G401.6 (cell line): ENCODE results near the gene KIF1A.

Source experiments
- FAIRE-seq: peaks from 2 replicates; lab custom pipeline; 2012; peaks lifted over from hg19 to GRCh38; lab: Jason Lieb, UNC

The KIF1A gene

DNA sequence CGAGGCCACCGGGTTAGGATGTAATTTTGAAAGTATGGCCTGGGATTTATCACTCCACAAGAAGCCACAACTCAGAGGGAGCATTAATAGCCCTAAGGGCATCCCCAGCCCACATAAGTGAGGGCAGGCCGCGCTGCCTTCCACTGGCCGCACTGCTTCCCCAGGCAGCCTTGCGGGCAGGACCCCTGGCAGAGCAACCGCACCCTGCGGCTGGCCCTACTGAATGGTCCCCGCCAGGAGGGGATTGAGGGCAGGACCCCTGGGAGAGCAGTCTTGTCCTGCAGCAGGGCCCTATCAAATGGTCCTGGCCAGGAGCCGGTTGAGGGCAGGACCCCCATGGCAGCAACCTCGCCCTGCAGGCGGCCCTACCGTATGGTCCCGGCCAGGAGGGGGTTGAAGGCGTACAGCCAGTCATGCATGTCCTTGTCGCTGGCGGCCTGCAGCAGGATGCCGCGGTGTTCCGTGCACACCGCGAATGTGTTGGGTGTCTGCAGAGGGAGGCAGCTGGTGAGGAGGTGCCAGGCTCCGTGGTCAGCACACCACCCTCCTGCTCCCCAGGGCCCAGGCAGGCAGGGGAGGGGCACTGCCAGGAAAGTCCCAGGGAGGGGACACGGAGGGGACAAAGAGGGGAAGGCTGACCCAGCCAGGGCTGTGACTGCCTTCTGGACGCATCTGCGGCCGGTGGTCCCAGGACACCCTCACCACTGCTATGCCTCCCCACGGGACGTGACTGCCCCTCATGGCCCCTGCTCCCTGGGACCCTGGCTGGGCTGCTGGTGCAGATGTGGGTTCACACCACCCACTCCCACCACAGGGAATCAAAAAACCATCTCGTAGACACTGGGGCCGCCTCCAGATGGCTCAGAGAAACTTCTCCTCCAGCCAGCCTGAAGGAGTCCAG, 102.1 kb downstream of the KIF1A start:
- no peak for FAIRE-seq

DNA sequence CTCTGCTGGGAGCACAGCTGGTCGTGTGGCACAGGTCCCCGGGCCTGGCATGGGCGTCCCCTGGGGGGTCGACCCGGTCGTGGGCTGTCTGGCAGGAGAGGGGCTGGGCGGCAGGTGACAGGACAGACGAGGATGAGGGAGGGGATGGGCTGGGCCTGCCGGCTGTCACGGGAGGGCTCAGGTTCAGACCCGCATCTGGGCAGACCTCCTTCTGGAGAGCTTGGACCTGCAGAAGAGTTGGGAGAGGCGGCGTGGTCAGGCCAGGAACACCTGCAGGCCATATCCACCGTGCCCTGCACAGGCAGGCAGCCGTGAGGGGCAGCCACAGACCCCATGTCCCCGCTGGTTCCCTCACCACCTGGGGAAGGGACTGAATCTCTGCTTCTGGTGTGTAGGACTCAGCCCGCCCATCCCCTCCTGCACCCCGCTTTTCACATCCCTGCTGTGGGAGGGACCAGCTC, 102.8 kb downstream of the KIF1A start:
- FAIRE-seq: no peak

DNA sequence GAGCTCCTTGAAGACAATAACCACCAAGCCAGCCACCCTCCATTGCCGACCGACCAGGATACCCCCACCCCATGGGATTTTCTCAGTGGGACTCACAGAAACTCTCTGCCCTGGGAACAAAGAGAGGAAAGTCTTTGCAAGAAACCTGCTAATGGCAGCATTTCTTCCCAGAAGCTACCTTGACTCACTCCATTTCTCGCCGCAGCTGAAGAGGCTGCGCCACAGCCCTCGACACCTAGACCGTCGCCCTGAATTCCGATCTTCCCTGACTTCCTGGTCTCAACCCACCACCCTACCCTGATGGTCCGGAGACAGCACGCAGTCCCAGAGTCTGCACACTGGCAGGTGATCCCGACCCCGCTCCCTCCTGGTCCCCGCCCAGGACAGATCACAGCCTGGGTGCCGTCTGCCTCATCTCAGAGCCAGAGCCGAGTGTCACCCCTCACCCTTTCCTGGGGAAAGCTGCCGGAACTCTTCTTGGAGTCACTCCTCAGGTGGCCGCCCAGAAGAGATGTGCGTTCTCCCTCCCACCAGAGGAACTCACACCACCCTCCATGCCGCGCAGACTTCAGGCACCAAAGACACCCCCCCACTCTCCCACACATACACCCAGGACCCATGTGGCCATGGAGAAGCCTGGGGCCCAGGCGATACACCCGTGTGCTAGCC, 103.8 kb downstream of the KIF1A start:
- no peak for FAIRE-seq

DNA sequence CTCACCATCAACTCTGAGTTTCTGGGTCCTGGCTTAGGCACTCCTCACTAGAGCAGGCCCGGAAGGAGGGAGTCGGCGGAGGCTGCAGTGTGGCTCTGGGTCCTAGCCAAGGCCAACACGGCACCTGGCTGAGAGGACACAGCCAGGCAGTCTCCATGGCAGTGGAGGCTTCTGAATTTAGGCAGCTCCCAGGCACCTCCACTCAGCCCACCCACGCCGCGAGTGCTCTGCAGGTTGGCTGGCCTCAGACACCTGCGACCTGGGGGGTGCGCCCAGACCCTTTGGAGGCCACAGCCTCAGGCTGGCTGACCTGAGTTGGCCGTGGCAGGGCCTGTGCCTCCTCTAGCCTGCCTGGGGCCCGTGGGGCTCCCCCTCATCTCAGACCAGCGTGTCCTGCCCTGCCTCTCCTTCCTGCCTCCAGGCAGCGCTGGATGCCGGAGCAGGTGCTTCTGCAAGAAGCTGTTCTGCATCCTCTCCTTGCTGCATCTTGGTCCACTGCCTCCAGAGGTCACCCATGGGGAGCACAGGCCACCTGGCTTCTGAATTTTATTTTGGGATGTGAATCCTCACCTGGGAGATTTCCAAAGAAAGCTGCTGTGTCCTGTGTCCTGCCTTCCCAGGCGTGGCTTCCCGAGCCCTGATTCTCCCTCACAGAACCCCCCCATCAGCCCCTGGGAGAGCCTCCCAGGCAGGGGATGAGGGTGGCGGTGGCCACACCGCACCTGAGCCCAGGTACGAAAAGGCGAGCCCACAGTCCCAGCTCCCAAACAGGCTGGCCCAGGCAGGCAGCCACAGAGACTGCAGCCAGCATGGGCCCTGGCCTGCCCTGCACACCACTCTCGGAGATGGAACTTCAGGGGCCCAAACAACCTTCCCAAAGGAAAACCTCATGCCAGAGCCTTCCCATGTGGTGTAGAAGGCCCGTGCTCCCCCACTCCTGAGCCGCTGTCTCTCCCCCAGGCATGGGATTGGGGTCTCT, 105.0 kb downstream of the KIF1A start:
- FAIRE-seq: no peak

DNA sequence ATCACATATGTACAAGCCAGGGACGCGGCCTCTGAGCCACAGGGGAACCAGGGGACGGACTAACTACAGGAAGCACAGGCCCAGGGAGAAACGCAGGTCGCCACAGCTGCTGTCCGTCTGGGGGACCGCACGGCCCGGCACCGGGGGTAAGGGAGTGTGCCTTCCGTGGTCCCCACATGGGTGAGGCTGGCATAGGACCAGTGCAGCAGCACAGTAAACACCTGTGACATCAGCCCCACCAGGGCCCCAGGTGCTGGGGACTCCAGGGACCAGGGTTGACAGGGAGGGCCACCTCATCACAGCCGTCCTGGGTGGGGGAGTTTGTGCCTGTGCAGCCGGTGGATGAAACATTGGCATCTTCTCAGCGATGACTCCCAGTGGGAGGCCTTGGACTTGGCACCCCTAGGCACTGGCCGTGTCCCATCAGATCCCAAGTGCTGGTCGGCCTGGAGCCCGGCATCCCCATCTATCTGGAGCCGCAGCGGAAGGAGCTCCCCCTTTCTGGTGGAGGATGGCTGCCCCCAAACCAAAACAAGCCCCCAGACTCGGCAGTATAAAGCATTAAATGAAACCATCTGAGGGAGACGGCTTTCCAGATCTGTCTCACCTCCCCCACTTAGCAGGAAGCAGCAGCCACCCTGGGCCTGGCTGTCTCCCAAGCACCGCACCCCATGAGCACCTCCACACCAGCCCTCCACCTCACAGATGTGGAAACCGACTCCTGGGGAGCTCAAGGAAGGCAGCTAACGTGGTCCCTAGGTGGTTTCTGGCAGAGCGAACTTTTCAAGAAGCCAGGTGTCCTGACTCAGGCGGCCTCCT, 105.9 kb downstream of the KIF1A start:
- FAIRE-seq: no peak

DNA sequence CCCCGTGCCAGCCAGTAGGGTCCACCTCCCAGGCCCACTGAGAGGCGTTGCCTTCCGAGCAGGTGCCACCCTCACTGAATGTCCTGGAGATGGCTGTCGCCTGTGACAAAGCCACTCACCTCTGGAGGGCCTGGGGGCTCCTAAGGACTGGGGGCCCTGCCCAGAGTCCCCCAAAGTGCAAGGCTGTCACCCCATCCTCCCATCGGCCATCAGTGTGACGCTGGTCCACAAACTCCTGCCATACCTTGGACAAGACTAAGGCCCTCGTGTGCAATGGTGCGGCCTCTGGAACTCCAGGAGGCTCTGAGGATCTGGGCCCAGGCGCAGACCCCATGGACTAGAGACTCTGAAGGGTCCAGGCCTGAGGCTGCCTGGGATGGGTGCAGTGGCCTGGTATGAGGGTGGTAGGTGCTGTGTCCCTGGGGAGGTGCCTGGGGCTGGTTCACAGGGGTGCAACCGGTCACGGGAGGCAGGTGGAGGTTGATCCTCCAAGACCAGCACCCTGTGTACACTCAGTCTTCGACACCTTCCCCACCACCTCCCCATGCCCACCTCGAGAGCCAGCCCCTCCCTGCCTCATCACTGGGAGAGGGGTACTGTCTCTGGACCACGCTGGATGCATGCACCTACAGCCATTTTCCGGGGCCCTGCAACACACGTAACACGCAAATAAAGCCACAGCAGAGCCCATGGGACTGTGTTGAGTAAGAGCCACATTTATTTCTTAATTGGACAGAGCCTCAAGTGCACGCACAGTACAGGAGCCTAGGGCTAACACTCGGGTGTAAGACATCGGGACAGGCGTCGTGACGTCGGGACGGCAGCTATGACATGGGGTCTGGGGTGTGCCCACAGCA, 106.7 kb downstream of the KIF1A start:
- FAIRE-seq: no peak

DNA sequence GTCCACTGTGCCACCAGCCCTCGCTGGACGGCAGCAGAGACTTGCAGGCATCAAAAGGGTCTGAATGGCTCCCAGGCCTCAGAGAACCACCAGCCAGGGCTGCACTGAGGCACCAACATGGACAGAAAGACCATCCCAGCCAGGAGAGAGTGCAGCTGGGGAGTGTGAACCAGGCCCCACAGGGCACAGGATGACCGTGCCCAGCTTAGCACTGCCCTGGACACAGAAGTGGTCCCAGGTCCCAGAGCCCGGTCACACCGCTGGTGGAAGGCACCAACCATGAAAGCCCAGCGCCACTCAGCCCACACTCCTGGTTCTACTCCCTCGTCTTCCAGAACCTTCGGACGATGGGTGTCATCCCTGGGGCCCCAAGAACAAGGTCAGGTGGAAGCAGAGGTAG, 107.9 kb downstream of the KIF1A start:
- no peak for FAIRE-seq

DNA sequence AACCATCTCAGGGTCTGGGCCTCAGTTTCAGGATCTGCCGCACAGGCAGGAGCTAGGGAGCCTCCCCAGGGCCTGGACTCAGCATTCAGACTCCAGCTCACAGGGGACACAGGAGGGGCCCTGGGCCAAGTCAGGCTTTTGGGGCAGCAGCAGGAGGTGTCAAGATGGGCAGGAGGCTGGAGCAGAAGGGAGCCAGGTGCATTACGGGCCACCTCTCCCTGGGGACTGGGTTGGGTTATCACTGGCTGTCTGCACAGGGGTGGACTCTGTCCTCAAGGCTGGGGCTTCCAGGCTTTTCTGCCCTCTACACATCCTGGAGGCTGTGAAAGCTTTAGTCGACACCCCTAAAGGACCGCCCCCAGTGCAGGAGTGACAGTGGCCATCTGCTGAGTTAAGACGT, 108.3 kb downstream of the KIF1A start:
- FAIRE-seq: no peak

DNA sequence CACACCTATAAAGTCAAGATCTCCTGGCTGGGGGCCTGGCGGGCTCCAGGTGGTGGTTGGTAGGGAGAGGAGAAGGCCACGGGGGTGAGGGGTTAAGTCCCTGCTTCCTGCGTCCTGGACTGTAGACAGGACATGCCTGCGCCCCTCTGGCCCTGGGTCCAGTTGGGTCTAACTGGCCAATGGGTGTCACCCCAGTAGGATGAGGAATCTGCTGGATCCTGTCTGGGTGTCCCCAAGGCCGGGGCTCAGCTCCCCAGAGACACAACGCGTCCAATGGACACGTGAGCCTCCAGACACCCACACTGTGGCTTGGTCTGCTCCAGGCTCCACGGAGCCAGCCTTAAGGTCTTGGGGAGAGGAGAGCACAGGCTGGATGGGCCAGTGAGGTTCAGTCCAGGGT, 108.7 kb downstream of the KIF1A start:
- FAIRE-seq: no peak

DNA sequence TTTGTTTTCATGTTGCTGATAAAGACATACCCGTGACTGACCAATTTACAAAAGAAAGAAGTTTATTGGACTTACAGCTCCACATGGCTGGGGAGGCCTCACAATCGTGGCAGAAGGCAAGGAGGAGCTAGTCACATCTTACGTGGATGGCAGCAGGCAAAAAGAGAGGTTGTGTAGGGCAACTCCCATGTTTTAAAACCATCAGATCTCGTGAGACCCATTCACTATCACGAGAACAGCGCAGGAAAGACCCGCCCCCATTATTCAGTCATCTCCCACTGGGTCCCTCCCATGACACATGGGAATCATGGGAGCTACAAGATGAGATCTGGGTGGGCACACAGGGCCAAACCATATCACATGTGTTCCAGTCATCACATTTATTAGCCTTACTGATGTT, 111.6 kb downstream of the KIF1A start:
- FAIRE-seq: no peak

DNA sequence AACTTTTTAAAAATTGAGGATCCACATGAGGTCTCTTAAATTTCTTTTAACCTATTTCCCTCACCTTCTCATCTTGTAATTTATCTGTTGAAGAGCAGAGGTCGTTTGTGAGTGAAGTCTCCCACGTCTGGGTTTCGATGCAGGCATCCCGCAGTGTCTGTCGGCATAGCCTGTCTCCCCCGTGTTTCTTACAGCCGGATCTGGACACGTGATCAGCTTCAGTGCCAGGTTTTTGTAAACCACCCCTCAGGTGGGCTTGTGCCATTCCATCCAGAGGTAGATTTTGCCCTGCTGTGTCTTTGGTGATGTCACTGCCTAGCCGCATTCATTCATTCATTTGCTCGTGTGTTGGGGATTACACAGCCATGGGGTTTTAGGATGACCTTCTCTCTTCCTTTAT, 112.2 kb downstream of the KIF1A start:
- no peak for FAIRE-seq

DNA sequence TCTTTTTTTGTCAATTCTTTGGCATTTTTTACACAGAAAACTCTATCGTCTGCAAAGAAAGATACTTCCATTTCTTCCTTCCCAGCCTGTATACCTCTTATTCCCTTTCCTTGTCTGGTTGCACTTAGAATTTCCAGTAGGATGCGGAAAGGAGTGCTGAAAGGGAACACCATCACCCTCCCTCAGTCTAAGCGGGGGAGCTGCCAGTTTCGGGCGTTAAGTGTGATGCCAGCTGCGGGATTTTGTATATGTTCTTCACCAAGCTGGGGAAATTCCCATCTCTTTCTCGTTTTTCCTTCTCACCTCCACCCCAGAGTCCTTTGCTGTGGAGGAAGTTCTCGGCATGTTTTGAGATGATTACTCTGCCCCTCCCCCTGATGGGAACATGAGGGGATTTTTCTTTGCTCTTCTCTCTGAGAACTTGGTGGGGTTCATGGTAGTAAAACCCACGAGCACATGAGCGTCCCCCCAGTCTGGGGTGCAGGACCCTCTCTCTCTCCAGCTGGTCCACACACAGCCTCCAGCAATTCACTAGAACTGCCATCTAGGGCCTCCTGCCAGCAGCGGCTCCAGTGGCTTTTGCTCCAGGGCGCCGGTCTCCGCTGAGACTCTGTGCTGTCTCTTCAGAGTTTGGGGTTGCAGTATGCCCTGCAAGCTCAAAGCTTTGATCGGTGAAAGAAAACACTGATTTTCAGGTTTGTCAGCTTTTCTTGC, 112.8 kb downstream of the KIF1A start:
- FAIRE-seq: no peak

DNA sequence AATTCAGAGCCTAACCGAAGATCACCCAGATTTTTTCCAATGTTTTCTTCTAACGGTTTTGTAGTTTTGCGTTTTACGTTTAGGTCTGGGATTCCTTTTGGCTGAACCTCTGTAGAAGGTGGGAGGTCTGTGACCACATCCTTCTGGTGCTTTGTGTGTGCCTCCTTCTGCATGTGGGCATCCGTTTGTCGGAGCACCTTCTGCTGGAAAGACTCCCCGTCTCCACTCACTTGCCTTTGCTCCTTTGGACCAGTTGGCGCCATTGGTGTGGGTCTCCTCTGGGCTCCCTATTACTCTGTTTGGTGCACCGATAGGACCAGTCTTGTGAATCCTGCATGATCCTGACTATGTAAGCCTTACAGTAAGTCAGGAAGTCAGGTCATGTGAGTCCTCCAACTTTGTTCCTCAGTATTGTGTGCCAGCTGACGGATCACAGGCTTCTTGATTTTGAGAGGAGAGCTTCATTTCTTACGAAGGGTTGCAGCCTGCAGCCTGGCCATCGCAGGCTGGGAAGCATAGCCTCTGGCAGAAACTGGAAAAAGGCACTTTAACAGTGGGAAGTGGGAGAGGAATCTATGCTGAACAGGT, 114.7 kb downstream of the KIF1A start:
- no peak for FAIRE-seq

DNA sequence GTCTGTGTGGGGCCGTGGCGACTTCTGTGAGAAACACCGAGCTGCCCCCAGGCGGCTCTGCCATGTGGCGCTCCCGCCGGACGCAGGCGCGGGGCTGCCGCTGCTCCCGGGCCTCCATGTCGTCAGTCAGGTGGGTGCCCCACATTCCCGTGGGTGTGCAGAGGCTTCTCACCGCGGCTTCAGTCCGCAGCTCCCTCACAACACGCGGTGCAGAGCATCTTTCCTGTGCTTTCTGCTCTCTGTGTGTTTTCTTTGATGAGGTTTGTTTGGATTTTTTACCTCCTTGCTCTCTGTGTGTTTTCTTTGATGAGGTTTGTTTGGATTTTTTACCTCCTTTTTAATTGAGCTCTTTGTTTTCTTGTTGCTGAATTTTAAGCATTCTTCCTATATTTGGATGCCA, 115.4 kb downstream of the KIF1A start:
- no peak for FAIRE-seq

DNA sequence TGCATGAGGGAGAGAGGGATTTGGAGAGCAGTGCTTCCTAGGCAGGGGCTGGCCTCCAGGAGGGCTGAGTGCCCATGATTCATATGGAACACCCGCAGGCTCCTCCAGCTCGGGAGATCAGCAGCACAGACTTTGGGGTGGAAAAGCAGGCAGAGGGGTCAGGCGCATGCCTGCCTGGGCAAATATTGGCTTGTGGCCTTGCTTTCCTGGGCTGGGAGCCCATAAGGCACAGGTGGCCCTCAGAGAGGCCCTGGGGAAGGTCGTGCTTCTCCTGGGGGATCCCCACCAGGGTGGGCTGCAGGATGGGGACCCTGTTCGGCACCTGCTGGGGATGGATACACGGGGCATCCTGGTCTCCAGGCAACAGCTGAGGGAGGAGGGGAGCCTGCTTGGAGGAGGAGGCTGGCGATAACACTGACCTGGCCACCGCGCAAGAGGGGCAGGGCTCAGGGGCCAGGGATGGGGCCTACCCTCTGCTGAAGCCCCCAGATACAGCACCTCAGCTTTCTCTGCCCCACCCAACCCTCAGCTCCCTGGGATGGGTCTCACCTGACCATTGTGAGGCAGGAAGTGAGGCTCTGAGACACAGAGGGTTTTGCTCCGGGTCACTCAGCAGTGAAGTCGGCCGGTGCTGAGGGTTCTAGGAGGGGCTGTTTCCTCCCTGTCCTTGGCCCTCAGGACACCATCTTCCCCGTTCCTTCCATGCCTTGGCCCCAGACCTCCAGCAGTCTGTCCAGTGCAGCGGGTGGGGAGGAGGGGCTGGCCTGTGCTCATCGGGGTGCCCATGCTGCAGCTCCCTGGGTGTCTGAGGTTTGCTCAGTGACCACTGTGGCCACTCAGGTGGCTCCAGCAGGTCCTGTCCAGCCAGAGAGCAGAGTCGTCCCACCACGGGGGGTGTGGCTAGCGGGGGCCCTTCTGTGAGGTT, 116.3 kb downstream of the KIF1A start:
- no peak for FAIRE-seq

DNA sequence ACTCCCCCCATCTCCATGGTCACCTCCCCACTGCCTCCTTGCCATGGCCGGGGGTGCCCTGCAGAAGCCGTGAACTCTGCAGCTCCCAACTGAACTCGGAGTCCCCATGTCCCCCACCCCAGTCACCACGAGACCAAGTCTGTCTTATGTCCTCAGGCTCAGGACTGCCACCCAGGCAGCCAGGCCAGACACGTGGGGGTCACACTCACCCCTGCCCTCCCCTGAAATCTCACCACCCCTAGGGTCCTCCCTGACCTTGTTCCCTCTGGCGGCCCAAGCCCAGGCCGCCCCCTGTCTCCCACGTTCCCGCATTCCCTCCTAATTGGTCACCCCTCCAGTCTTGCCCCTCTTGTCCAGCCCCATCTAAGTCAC, 117.4 kb downstream of the KIF1A start:
- no peak for FAIRE-seq

DNA sequence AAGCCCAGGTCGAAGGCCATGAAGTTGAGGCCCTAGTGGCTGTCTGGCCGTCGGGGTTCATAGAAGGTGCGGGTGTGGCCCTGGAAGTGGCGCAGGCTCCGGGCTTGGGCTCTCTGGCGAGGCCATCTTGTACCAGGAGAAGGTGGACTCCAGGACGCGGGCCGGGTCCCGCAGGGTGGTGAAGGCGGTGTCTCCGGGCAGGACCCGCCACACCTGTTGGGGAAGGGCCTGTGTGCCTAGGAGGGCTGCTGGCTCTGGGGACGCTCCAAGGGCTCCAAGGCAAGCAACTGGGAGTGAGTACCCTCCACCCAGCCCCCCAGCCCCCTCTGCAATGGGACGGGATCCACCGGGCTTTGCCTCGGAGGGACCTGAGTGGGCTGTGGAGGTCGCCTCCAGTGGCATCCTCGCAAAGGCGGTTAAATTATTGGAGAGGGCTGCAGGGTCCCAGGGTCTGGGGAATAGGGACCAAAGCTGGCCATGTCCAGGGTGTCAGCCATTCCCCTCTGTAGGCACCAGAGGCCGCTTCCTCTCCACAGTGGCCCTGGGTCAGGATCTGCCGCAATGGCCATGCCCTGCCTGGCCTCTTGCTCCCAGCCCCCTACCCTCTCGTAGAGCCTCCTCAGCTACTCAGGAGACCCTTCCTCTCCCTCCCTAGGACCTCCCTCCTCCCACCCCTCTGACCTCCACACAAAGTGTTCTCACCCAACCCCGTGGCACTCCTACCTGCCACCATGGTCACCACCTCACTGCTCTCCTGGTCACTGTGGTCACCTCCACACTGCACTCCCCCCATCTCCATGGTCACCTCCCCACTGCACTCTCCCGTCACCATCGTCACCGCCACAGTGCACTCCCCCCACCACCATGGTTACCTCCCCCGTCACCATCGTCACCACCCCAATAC, 118.0 kb downstream of the KIF1A start:
- no peak for FAIRE-seq
